GM18498 (cell line): ENCODE data around the gene EFEMP2.
A peak's percentile ranks its signal among the peaks of the same experiment; 100 is the strongest.

ENCODE experiments used
- ATAC-seq: cut with Tn5 transposase; IDR thresholded peaks from one replicate; pipeline ENCODE4 v1.9.1; 2021; ENCODE audit warnings: mild to moderate bottlenecking, moderate library complexity; ENCODE audit not compliant: unreplicated experiment

Gene EFEMP2

DNA sequence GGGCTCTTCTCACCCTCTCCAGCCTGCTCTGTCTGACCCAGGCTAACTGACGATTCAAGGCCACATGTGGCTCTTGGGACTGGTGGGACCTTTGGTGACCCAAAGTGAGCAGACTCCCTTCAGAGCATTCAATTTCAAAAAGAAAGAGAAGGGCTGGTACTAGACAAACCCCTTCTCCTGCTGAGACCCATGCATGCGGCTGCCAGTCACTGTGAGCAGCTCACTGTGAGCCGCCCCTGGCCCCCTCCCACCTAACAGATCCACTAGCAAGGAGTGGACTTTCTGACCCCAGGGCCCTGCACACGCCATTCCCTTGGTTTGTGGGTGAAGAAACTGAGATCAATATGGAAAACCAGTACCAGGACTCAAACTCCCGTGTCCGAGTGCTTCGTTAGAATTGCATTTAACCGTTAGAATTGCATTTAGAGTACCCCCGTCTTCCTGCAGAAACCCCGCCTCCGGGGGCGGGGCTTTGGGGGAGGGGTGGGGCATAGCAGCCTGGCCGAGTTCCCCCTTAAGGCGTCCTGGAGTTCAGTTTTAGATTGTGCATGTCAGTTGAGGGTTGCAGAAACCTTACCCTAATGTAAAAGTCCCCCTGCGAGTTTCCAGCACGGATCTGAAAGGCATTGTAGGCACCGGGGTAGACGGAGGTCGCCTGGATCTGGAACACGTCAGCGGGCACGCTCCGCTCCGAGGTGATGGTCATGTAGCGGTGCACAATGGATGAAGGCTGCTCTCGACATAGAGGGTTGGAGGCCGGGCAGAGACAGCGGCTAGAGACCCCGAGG is 5.1 kb downstream of the EFEMP2 start:
- ATAC-seq, result no peak

DNA sequence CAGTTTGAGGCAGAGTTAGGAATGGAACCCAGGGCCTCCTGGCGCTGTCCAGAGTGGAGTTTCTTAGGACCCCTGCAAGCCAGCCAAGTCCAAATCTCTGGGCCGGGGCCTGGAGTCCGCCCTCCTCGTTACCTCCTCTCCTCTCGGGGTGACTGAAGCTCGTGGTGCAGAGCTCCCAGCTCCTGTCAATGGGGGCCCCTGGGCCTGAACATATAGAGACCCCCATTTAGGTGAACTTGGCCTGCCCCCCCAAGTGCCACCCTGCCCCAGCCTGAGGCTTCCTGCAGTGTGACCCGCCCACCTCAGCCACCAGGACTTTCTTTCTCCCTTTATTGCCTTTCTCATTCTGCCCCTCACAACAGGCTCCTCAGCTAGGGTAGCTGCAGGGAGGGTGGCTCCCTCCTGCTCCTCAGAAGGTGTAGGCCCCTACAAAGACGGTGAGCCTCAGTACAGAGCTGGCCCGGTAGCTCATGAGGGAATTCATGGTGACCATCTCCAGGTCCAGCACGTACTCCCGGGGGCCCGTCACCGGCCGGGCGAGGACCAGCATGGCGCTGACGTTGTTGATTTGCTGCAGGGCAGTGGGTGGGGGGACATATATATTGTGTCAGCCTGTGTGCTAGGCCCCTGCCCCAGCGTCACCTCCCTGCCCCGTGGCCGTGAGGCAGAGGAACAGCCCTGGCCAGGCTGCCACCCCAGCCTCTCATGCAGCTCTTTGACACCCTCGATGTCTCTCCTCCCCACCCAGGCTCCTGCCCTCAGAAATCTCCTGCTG is 5.9 kb downstream of the EFEMP2 start:
- ATAC-seq, result no peak

DNA sequence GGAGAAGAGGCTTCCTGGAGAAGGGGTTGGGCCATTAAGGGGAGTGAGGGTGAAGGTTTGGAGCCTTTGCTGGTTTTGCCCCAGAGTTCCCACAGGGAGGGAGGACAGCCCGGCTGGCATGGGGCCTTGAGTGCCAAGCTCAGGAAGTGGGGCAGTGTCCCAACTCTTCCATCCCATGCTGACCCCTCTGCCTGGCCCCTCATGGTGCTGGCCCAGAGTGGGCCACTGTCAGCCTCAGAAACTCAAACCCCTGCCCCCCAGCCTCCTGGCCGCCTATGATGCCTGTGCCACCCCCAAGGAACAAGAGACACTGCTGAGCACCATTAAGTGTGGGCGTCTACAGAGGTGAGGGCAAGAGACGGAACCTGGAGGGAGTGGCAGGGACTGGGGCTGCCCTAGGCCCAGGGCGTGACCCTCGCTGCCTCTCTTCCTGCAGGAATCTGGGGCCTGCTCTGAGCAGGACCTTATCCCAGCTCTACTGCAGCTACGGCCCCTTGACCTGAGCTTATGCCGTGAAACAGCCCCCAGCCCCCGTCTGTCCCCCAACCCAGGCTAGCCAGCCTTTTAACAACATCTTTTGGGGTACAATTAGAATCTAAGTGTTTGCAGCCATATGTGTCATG is 6.9 kb downstream of the EFEMP2 start:
- ATAC-seq, result no peak

DNA sequence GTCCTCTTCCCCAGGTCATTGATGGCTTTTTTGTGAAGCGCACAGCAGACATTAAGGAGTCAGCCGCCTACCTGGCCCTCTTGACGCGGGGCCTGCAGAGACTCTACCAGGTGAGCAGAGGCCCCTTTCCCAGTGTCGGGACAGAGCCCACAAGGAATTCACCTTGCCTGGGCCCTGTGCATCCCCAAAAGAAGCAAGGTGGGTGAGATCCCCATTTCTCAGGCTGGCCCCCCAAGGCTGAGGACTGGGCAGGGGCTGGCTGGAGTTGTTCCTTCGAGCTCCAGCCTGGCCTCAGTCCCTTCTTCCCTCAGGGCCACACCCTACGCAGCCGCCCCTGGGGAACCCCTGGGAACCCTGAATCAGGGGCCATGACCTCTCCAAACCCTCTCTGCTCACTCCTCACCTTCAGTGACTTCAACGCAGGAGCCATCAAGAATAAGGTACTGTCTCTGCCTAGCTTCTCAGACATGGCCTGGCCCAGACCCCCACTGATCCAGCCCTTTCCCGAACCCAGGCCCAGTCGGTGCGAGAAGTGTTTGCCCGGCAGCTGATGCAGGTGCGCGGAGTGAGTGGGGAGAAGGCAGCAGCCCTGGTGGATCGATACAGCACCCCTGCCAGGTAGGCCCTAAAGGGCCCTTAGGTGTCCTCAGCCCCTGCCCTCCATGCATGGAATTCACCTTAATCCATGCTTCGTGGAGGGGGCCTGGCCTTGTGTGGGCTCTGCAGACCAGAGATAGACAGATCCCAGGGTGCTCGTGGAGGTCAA is 7.7 kb downstream of the EFEMP2 start:
- ATAC-seq, result no peak

DNA sequence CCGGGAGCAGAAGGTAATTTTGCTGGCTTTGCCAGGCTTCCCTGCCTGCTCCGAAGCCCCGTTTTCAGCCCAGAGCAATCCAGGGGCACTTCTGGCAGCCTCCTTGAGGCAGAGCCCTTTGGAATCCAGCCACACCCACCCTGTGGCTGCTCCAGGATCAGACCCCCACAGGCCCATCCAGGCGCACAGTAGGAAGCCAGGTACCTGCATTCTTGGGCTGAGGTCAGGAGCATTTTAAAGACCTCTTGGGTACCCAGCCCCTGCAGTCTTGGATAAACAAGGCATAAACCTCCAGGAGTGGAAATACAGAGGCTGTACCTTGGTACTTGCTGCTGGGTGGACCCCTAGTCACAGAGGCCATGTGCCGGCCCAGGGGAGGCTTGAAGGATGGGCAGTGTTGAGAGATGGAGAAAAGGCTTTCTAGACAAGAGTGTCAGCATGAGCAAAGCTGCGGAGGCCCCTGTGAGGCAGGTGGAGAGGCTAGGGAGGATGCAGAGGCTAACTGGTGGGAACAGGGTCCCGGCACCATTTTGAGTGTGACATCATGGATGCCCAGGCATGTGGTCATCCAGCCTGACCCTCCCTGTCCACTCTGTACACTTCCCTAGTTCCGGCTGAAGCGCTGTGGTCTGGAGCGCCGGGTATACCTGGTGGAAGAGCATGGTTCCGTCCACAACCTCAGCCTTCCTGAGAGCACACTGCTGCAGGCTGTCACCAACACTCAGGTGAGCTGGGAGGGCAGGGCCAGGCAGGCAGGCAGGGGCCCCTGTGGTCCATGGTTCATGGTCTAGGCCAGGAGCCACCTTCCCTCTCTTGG is 8.5 kb downstream of the EFEMP2 start:
- ATAC-seq, result no peak

- ATAC-seq, result no peak
Measured at GRCh38 chr11:65862941-65863888, 9.4 kb downstream of the EFEMP2 start.

GRCh38 chr11:65862191-65862735 is 10.3 kb downstream of the EFEMP2 start:
- no peak for ATAC-seq

- no peak for ATAC-seq
Measured at GRCh38 chr11:65861533-65862183, 10.9 kb downstream of the EFEMP2 start.

- ATAC-seq, result no peak
Measured at GRCh38 chr11:65861165-65861505, 11.5 kb downstream of the EFEMP2 start.

- peak; percentile 28 for ATAC-seq
Measured at GRCh38 chr11:65860278-65861164, 12.1 kb downstream of the EFEMP2 start, which contains the start of gene MUS81. MUS81 (plus strand) TSS chr11:65860433; CDS start chr11:65860754, 321 bp downstream.

- ATAC-seq, result no peak
Measured at GRCh38 chr11:65859812-65860277, 12.8 kb downstream of the EFEMP2 start.

GRCh38 chr11:65859095-65859811 is 13.3 kb downstream of the EFEMP2 start:
- ATAC-seq, result peak; percentile 53

DNA sequence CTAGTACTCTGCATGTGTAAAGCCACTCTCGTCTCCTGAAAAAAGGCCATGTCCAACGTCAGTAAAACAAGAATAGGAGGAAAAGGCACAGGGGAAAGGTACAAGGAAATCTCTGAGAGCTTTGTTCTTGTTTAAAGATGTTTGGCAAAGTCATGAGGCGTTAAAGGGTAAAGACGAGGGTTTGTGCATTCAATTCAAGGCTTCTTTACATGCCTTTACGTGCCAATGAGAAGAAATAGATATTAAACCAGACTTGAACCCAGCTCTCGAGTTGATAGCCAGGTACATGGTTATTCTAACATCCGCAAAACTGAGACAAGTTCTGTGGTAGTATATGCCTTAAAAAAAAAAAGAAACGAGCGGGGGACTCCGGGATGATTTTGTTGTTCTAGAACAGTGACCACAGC is 13.9 kb downstream of the EFEMP2 start:
- no peak for ATAC-seq

DNA sequence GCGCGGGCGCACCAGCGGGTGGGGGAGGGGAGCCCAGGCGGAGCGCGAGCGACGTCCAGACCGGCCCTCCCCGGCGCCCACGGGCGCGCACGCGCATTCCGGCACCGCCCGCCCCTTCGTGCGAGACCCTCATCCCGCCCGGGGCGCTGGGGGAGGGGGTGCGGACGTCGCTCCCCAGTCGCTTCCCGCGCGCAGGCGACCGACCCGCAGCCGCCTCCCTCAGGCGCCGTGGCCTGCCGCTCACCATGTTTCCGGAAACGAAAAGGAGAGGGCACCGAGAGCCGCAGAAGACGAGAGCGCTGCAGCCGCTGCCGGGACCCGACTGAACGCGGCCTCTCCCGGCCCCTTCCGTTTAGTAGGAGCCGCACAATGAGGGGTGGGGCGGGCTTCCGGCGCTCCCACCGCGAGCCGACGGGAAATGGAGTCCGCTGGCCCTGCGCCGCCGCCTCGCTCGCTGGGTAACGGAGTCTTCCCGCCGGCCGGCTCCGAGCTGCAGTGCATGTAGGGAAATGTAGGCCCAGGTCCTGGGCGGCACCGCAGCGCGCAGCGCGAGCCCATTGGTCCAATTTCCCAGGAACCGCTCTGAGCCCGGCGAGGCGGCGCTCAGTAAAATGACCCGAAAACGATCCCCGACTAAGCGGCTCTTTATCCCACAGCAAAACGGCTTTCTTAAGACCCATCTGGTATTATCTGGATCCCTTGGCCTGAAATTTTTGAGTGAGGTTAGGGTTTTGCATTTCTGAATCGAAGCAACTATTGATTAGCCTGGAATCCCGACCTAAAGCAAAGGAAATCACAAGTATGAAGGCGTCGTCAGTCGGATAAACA is 14.5 kb downstream of the EFEMP2 start, which contains the start of gene CFL1:
TSS of gene CFL1 (minus strand) at position 328 of the 828 bp plus-strand sequence. CDS start at position 247, 81 bp downstream.
- ATAC-seq, result peak; percentile 54

DNA sequence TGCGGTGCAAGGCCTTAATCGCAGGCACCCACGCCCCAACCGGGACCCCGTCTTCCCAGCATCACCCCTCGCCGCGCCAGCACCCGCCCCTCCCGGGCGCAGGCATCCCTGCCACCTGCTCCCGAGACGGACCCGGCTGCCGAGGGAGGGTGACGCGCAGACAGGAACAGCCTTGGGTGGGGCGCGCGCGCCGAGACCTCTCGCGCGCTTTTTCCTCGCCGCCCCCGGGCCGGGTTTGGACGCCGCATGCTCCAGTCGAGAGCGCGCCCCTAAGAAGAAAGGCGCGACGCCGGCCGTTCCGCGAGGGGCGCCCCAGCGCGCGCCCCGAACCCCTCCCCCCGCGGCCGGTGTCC is 15.1 kb downstream of the EFEMP2 start:
- peak; percentile 2 for ATAC-seq
